Measurements from ENCODE around the gene TMPRSS6. TPM values are rescaled to one million over a fixed set of nuclear protein-coding genes. Genes with fewer than 3 reads are reported as not detected.
A peak's percentile ranks its signal among the peaks of the same experiment; 100 is the strongest.

The TMPRSS6 gene
- total RNA-seq, 1 donor from 2014 or later, result not detected

- intact Hi-C loops (cut with DNase I), result no loop called here
- peak; percentile 13 for DNase-seq
- no peak for ATAC-seq (ENCODE audit: poor library complexity)
Observed at GRCh38 chr22:37144180-37144554, 34.7 kb upstream of the TMPRSS6 start.

- intact Hi-C loops (cut with DNase I), result no loop called here
- DNase-seq (peak; percentile 26), ATAC-seq (ENCODE audit: poor library complexity) (no peak)
Observed at GRCh38 chr22:37141971-37142370, 32.5 kb upstream of the TMPRSS6 start.

DNA sequence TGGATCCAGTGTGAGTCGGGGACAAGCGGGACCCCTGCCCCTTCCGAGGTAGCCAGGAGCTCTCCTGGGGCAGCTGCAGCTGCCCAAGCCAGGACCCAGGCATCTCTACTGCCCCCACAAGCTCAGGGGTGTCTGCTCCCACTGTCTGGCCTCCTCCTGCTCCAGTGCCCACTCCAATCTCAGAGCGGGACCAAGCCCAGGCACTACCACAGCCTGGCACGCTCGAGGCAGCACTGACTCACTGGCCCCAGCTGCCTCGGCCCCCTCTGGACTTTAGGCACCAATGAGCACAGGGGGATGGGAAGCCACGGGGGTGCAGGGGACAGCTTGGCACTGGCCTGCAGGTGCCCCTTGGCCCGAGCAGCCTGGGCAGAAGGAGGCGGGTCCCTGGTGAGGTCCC, 32.0 kb upstream of the TMPRSS6 start:
- DNase-seq (peak; percentile 22), ATAC-seq (ENCODE audit: poor library complexity) (no peak)
- intact Hi-C loops (cut with DNase I), result no loop called here

DNA sequence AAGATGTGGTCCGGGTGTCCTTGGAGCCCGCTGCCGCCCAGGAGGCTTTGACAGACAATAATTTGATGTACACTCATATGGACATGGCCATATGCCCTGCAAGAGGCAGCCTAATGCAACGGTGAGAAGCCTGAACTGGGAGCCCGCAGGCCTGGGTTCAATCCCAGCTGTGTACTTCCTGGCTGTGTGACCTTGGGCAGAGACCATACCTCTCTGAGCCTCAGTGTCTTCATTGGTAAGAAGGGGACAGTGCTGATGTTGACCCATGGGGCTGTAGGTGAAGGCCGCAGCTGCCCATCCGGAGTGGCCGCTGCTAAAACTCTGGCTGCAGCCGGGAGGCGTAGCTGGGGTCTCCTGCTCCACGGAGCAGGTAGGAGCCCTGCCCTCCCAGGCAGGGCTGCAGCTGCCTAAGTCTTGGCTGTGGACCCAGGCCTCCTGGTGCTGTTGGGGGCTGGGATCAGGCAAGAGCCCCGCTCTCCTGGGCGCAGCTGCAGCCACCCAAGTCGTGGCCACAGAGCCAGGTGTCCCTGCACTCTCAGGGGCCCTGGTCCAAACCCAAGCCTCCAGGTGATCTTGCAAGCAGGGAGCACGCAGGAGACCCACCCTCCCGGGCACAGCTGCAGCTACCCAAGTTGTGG, 31.3 kb upstream of the TMPRSS6 start:
- DNase-seq, result no peak
- no peak for ATAC-seq (ENCODE audit: poor library complexity)
- intact Hi-C loops (cut with DNase I), result no loop called here

DNA sequence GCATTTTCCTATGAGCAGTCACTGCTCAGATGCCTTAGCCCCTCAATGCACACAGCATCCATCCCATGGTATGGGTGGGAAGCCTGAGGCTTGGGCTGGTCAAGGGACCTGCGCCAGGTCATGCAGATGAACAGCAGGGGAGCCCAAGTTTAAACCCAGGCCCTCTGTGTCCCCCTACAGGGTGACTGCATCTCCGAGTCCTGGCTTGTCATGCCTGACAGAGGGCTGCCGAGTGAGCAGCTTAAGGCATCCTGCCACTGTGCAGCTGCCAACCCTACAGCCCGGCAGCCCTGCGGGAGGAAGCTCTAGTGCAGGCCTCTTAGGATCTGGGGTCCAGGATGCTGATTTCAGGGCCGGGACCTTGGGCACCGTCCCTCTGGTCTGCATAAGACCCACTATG, 30.2 kb upstream of the TMPRSS6 start:
- intact Hi-C loops (cut with DNase I), result no loop called here
- DNase-seq, result no peak
- no peak for ATAC-seq (ENCODE audit: poor library complexity)

DNA sequence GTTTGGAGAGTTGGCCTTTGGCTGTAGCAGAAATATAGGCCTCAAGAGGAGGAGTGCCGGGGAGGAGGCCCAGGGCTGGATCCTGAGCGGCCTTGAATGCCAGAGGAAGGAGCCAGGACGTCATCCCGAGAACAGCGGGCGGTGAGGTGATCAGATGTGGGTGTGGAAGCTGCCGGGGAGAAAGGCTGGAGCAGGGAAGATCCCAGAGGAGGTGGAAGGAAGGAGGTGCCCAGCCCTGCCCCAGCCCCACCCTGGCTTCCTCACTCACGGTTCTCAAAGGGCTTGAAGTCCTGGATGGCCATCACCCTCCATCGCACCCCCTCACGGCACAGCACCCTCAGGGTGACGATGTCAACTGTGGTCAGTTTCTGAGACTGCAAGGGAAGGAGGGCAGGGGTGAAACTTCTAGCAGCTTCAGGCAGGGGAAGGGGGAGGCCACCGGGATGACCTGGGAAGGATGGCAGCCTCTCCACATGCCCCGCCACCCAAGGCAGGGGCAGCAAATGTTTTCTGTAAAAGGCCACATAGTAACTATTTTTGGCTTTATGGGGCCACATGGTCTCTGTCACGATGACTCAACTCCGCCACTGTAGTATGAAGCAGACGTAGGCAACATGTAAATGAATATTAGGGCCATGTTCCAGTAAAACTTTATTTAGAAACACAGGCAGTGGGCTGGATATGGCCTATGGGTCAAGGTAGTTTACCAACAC, 29.5 kb upstream of the TMPRSS6 start:
- ATAC-seq (ENCODE audit: poor library complexity) (no peak), DNase-seq (no peak)
- intact Hi-C loops (cut with DNase I), result no loop called here

- no peak for ATAC-seq (ENCODE audit: poor library complexity)
- intact Hi-C loops (cut with DNase I), result no loop called here
- no peak for DNase-seq
Observed at GRCh38 chr22:37137903-37138665, 28.6 kb upstream of the TMPRSS6 start.

GRCh38 chr22:37137131-37137530, 27.6 kb upstream of the TMPRSS6 start:
- ATAC-seq (ENCODE audit: poor library complexity) (no peak), DNase-seq (no peak)
- intact Hi-C loops (cut with DNase I), result no loop called here

GRCh38 chr22:37135023-37135422, 25.5 kb upstream of the TMPRSS6 start:
- no peak for DNase-seq
- intact Hi-C loops (cut with DNase I), result no loop called here
- ATAC-seq (ENCODE audit: poor library complexity), result no peak

GRCh38 chr22:37133304-37134018, 23.9 kb upstream of the TMPRSS6 start:
- intact Hi-C loops (cut with DNase I), result no loop called here
- no peak for DNase-seq
- no peak for ATAC-seq (ENCODE audit: poor library complexity)

DNA sequence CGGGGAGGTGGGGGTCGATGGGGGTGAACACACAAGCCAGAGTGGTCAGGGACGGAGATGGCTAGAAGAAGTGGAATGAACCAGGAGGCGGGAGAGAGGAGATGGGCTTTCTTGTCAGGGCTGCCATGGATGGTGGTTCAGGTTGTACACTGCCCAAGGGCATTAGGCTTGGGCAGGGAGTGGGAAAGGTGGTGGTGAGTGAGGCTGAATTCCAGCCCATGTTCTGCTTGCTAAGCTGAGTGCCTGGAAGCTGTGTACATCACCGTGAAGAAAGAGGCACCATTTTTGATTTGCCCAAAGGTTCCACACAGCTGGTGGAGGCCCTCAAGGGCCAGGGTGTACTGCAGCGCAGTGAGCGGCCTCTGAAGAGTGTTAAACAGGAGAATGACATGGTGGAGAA, 23.3 kb upstream of the TMPRSS6 start:
- intact Hi-C loops (cut with DNase I), result no loop called here
- ATAC-seq (ENCODE audit: poor library complexity) (no peak), DNase-seq (no peak)

DNA sequence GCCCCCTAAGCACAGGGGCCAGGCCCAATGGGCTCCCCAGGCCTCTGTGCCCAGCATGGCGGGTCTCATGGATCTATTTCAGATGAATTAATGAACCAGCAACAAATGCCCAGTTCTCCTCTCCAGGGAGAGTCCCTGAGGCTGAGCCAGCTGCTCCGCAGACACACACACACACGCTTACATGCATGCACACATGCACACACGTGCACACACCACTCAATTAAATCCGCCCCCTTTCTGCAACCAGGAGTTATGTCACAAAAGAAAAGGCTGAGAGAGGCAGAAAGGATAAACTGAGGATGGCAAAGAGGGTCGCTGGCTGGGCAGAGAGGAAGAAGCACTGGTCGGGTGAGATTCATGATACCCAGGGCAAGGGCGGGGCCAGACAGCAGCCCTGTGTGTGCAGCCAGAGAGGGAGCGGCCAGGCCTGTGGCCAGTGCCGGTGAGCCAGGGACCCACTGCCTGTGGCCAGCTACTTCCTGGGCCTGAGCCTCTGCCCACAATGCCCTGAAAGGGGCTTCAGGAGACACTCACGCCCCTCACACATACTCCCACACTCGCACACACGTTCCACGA, 20.4 kb upstream of the TMPRSS6 start:
- intact Hi-C loops (cut with DNase I), result no loop called here
- DNase-seq, result no peak
- no peak for ATAC-seq (ENCODE audit: poor library complexity)

- ATAC-seq (ENCODE audit: poor library complexity), result no peak
- no peak for DNase-seq
- intact Hi-C loops (cut with DNase I), result no loop called here
Observed at GRCh38 chr22:37128555-37129281, 19.2 kb upstream of the TMPRSS6 start.

DNA sequence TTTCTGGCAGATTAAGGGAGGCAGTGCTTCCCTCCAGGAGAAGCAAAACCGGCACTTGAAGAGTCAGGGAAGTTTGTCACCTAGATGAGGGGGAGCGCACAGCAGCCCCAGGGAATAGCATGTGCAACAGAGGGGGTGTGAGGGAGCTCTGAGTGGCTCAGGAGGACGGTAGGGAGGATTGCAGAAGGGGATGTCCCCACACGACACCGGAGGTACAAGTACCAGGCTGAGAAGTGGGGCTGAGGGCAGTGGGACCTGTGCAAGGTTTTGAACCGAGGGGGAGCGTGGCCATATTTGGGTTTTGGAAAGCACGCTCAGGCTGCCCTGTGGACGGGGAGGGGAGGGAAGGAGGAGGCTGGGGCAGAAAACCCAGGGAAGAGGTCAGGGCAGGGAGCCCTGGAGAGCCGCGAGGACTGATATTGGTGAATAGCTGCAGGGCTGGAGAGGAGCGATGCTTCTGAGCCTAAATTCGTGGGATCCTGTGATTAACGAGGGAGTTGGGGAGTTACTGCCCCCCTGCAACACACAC, 17.9 kb upstream of the TMPRSS6 start:
- no peak for ATAC-seq (ENCODE audit: poor library complexity)
- DNase-seq, result no peak
- intact Hi-C loops (cut with DNase I), result no loop called here

GRCh38 chr22:37126882-37127281, 17.4 kb upstream of the TMPRSS6 start:
- intact Hi-C loops (cut with DNase I), result no loop called here
- ATAC-seq (ENCODE audit: poor library complexity), result no peak

DNA sequence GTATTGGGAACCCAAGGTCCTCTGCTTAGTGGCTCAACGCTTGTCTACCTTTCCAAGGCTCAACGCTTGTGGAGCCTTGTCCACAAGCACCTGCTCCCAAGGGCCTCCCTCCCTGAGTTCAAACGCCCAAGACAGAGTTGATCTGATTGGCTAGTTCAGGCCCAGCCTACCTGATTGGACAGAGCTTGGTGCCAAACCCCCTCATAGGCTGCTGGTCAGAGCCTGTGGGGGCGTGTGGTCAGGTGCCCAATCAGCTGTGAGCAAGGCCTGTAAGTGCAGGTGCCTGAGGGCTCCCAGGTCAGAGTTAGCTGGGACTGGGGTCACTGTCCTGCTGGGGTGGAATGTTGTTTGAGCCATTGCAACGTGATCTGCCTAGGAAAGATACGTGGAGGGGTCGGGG, 16.9 kb upstream of the TMPRSS6 start:
- no peak for DNase-seq
- intact Hi-C loops (cut with DNase I), result no loop called here
- ATAC-seq (ENCODE audit: poor library complexity), result no peak

More at GRCh38 chr22:37126882-37127281, 17.4 kb upstream of the TMPRSS6 start:
- DNase-seq, result no peak

GRCh38 chr22:37123649-37124048, 14.1 kb upstream of the TMPRSS6 start:
- DNase-seq (no peak), ATAC-seq (ENCODE audit: poor library complexity) (no peak)
- intact Hi-C loops (cut with DNase I), result no loop called here

- ATAC-seq (ENCODE audit: poor library complexity) (no peak), DNase-seq (no peak)
Observed at GRCh38 chr22:37122598-37123180, 13.2 kb upstream of the TMPRSS6 start.

More at GRCh38 chr22:37122598-37123180, 13.2 kb upstream of the TMPRSS6 start:
- intact Hi-C loops (cut with DNase I), result no loop called here

Measured in Right ventricle myocardium superior (tissue), 1 donor.